SK-N-SH treated with all-trans-retinoic acid at 6 μM for 48 hours (cell line): ENCODE measurements around the gene PCDHGA1.
"Not testable (repeated sequence)": the region's sequence is repeated elsewhere in the genome, so short reads cannot be mapped to it uniquely, and the experiment has no call there.

ENCODE experiments used
- ATAC-seq: fragments of 200-7000 bp; cut with Tn5 transposase; 3 replicates; pipeline ENCODE4 v1.9.1; 2020; ENCODE audit warnings: mild to moderate bottlenecking, moderate library complexity
- ARNTL ChIP-seq: fragments of 450-650 bp; formaldehyde crosslinking; IDR thresholded peaks from 2 replicates; pipeline ENCODE4 v1.5.0; 2020; ENCODE audit warnings: low read depth, mild to moderate bottlenecking, moderate library complexity, borderline replicate concordance
- BACH2 ChIP-seq: fragments of 250-450 bp; sonication (Bioruptor Pico); IDR thresholded peaks from 2 replicates; pipeline ENCODE4 v1.9.0; 2021; ENCODE audit warnings: mild to moderate bottlenecking, borderline replicate concordance
- CSDC2 ChIP-seq: fragments of 250-450 bp; sonication (Bioruptor Pico); IDR thresholded peaks from 2 replicates; pipeline ENCODE4 v1.5.0; 2020; ENCODE audit warnings: mild to moderate bottlenecking, moderate library complexity
- ESRRG ChIP-seq: fragments of 250-450 bp; sonication (Bioruptor Pico); IDR thresholded peaks from 2 replicates; pipeline ENCODE4 v1.6.1; 2021; ENCODE audit warnings: mild to moderate bottlenecking
- GLIS3 ChIP-seq: fragments of 250-450 bp; sonication (Bioruptor Pico); IDR thresholded peaks from 2 replicates; pipeline ENCODE4 v1.5.0; 2020; ENCODE audit warnings: mild to moderate bottlenecking, moderate library complexity
- OSR1 ChIP-seq: fragments of 250-450 bp; sonication (Bioruptor Pico); IDR thresholded peaks from 2 replicates; pipeline ENCODE4 v1.8.0; 2022; ENCODE audit warnings: moderate library complexity, mild to moderate bottlenecking, inconsistent platforms
- PPARA ChIP-seq: fragments of 250-450 bp; sonication (Bioruptor Pico); IDR thresholded peaks from 2 replicates; pipeline ENCODE4 v1.5.0; 2020; ENCODE audit warnings: mild to moderate bottlenecking, borderline replicate concordance
- SNAI2 ChIP-seq: fragments of 250-450 bp; sonication (Bioruptor Pico); IDR thresholded peaks from 2 replicates; pipeline ENCODE4 v1.5.0; 2020; ENCODE audit warnings: mild to moderate bottlenecking, moderate library complexity
- TCF4 ChIP-seq: fragments of 250-450 bp; sonication (Bioruptor Pico); IDR thresholded peaks from 2 replicates; pipeline ENCODE4 v1.8.0; 2021; ENCODE audit warnings: mild to moderate bottlenecking, moderate library complexity, borderline replicate concordance
- ZFP3 ChIP-seq: fragments of 250-450 bp; sonication (Bioruptor Pico); IDR thresholded peaks from 2 replicates; pipeline ENCODE4 v1.5.0; 2020; ENCODE audit warnings: mild to moderate bottlenecking, moderate library complexity
- ZFP30 ChIP-seq: fragments of 450-650 bp; formaldehyde crosslinking; IDR thresholded peaks from 2 replicates; pipeline ENCODE4 v1.5.0; 2022; ENCODE audit warnings: mild to moderate bottlenecking, moderate library complexity
- ZNF565 ChIP-seq: fragments of 450-650 bp; formaldehyde crosslinking; conservative IDR thresholded peaks from 2 replicates; pipeline ENCODE4 v1.5.0; 2020; ENCODE audit warnings: low read depth, mild to moderate bottlenecking, moderate library complexity
- ZNF70 ChIP-seq: fragments of 450-650 bp; formaldehyde crosslinking; IDR thresholded peaks from 2 replicates; pipeline ENCODE4 v1.5.0; 2020; ENCODE audit warnings: mild to moderate bottlenecking, moderate library complexity
- ZNF8 ChIP-seq: fragments of 450-650 bp; formaldehyde crosslinking; IDR thresholded peaks from 2 replicates; pipeline ENCODE4 v1.5.0; 2020; ENCODE audit warnings: mild to moderate bottlenecking, moderate library complexity
- TF ChIP-seq, protein P1 (sequence below): fragments of 250-450 bp; sonication (Bioruptor Pico); IDR thresholded peaks from 2 replicates; pipeline ENCODE4 v1.8.0; 2020; ENCODE audit warnings: mild to moderate bottlenecking, moderate library complexity, borderline replicate concordance
- TF ChIP-seq, protein P2 (sequence below): fragments of 250-450 bp; sonication (Bioruptor Pico); IDR thresholded peaks from 2 replicates; pipeline ENCODE4 v1.5.1; 2021; ENCODE audit warnings: mild to moderate bottlenecking, moderate library complexity
- TF ChIP-seq, protein P3 (sequence below): fragments of 250-450 bp; sonication (Bioruptor Pico); IDR thresholded peaks from 2 replicates; pipeline ENCODE4 v1.8.0; 2021; ENCODE audit warnings: low read depth, mild to moderate bottlenecking, moderate library complexity, borderline replicate concordance
- TF ChIP-seq, protein P4 (sequence below): fragments of 250-450 bp; sonication (Bioruptor Pico); IDR thresholded peaks from 2 replicates; pipeline ENCODE4 v1.5.1; 2020; ENCODE audit warnings: low read depth, mild to moderate bottlenecking, moderate library complexity

Gene PCDHGA1

DNA sequence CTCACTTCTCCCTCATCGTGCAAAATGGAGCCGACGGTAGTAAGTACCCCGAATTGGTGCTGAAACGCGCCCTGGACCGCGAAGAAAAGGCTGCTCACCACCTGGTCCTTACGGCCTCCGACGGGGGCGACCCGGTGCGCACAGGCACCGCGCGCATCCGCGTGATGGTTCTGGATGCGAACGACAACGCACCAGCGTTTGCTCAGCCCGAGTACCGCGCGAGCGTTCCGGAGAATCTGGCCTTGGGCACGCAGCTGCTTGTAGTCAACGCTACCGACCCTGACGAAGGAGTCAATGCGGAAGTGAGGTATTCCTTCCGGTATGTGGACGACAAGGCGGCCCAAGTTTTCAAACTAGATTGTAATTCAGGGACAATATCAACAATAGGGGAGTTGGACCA is 101.0 kb downstream of the PCDHGA1 start (continued):
- TF ChIP-seq, protein P1, sequence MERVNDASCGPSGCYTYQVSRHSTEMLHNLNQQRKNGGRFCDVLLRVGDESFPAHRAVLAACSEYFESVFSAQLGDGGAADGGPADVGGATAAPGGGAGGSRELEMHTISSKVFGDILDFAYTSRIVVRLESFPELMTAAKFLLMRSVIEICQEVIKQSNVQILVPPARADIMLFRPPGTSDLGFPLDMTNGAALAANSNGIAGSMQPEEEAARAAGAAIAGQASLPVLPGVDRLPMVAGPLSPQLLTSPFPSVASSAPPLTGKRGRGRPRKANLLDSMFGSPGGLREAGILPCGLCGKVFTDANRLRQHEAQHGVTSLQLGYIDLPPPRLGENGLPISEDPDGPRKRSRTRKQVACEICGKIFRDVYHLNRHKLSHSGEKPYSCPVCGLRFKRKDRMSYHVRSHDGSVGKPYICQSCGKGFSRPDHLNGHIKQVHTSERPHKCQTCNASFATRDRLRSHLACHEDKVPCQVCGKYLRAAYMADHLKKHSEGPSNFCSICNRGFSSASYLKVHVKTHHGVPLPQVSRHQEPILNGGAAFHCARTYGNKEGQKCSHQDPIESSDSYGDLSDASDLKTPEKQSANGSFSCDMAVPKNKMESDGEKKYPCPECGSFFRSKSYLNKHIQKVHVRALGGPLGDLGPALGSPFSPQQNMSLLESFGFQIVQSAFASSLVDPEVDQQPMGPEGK, result no peak
- no peak for TF ChIP-seq BACH2 (CRISPR knock-in tag)
- no peak for TF ChIP-seq ESRRG (CRISPR knock-in tag)

DNA sequence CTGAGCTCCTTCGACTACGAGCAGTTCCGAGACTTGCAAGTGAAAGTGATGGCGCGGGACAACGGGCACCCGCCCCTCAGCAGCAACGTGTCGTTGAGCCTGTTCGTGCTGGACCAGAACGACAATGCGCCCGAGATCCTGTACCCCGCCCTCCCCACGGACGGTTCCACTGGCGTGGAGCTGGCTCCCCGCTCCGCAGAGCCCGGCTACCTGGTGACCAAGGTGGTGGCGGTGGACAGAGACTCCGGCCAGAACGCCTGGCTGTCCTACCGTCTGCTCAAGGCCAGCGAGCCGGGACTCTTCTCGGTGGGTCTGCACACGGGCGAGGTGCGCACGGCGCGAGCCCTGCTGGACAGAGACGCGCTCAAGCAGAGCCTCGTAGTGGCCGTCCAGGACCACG is 102.0 kb downstream of the PCDHGA1 start:
- ATAC-seq, result not testable (repeated sequence)

DNA sequence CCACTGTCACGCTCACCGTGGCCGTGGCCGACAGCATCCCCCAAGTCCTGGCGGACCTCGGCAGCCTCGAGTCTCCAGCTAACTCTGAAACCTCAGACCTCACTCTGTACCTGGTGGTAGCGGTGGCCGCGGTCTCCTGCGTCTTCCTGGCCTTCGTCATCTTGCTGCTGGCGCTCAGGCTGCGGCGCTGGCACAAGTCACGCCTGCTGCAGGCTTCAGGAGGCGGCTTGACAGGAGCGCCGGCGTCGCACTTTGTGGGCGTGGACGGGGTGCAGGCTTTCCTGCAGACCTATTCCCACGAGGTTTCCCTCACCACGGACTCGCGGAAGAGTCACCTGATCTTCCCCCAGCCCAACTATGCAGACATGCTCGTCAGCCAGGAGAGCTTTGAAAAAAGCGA is 102.4 kb downstream of the PCDHGA1 start:
- not testable (repeated sequence) for ATAC-seq

DNA sequence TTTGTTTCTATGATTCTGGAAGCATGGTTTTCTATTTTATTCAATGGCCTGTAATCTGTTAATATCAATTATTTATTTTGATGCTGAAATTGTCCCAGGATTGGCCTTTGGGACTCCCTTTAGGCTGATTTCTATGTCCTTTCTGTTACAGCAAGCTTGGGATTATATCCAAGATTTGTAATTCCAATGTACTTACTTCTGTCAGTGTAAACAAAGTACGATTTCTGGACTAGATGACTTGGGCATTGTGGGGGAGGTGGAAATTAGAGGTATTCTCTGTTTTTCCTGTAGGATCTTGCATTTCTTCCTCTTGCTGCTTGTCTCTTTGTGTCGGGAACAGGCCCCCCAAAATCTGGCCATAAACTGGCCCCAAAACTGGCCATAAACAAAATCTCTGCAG is 103.7 kb downstream of the PCDHGA1 start:
- no peak for TF ChIP-seq BACH2 (CRISPR knock-in tag)
- TF ChIP-seq ZNF8 (CRISPR knock-in tag), result no peak
- TF ChIP-seq, protein P2, sequence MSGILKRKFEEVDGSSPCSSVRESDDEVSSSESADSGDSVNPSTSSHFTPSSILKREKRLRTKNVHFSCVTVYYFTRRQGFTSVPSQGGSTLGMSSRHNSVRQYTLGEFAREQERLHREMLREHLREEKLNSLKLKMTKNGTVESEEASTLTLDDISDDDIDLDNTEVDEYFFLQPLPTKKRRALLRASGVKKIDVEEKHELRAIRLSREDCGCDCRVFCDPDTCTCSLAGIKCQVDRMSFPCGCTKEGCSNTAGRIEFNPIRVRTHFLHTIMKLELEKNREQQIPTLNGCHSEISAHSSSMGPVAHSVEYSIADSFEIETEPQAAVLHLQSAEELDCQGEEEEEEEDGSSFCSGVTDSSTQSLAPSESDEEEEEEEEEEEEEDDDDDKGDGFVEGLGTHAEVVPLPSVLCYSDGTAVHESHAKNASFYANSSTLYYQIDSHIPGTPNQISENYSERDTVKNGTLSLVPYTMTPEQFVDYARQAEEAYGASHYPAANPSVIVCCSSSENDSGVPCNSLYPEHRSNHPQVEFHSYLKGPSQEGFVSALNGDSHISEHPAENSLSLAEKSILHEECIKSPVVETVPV (CRISPR knock-in tag), result no peak
- no peak for ATAC-seq

DNA sequence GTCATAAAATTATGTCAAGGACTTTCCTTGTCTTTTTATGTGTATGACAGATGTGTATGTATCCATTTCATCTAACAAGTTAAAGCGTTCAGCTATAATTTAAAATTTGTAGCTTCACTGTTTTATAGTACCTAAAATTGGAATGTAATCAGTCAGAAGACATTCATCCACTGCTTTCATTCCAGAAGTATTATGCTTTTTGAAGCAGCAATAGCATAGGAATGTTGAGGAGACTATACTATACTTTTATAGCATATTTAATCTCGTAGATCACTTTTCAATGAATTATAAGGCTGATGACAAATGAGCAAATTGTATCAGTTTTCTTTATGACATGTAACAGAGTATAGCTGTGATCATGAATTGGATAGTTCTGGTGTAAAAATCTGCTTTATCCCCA is 106.9 kb downstream of the PCDHGA1 start:
- no peak; the same call in 2 of the 3 replicates for ATAC-seq
- no peak for TF ChIP-seq ARNTL (CRISPR knock-in tag)
- no peak for TF ChIP-seq PPARA
- no peak for TF ChIP-seq SNAI2 (CRISPR knock-in tag)
- no peak for TF ChIP-seq OSR1 (CRISPR knock-in tag)

DNA sequence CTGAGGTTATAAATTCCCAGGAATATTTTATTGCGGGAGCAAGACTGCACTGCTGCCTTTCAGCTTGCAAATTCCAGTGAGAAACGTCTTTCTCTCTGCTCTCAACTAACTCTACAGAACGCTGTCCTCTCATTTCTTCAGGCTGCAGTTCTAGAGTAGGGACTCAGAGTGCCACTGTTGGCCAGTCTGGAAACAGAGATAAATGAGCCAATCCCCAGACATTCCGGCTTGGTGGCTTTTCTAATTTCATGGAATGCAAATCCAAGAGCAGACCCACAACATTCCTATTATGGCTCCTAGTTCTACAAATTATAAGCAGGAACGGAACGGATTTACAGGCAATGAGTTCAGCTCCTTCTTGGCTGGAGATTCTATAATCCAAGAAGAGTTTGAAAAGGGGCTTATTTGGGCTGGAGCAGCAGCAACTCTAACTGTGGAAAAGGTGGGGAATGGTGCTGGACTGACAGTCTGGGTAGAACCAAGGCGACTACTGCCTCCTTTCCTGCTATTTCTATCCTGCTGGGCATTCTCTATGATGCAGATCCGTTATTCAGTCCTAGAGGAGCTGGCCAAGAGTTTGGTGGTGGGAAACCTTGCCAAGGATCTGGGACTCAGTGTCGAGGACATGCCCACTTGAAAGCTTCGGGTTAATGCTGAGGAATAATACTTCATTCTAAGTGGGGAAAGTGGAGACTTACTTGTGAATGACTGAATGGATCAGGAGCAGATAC is 109.3 kb downstream of the PCDHGA1 start:
- no peak for TF ChIP-seq ZNF8 (CRISPR knock-in tag)
- no peak for TF ChIP-seq ZFP30 (CRISPR knock-in tag)
- TF ChIP-seq OSR1 (CRISPR knock-in tag), result no peak
- no peak for TF ChIP-seq ZNF565 (CRISPR knock-in tag)
- TF ChIP-seq ESRRG (CRISPR knock-in tag), result no peak
- TF ChIP-seq, protein P1, result no peak
- TF ChIP-seq GLIS3 (CRISPR knock-in tag), result no peak
- ATAC-seq, result no peak

DNA sequence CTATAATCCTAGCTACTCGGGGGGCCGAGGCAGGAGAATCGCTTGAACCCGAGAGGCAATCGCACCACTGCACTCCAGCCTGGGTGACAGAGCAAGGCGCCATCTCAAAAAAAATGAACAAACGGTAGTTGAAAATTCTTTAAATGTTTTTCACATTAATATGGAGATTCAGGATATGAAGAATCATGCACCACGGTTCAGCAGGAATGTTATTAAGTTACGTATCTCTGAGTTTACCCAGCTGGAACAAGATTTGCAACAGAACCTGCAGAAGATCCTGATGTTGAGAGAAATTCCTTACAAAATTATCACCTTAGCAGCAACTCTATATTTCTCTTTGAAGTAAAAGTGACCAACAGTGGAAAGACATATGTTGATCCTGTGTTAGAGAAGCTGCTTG is 110.0 kb downstream of the PCDHGA1 start:
- no peak for ATAC-seq
- TF ChIP-seq CSDC2 (no peak), SNAI2 (CRISPR knock-in tag) (no peak), ZNF70 (CRISPR knock-in tag) (no peak), GLIS3 (CRISPR knock-in tag) (no peak), BACH2 (CRISPR knock-in tag) (no peak), ZNF565 (CRISPR knock-in tag) (no peak), OSR1 (CRISPR knock-in tag) (no peak), ZNF8 (CRISPR knock-in tag) (no peak), TCF4 (no peak), ZFP3 (no peak)
- TF ChIP-seq, protein P2 (CRISPR knock-in tag), result no peak
- TF ChIP-seq, protein P1, result no peak
- TF ChIP-seq, protein P3, sequence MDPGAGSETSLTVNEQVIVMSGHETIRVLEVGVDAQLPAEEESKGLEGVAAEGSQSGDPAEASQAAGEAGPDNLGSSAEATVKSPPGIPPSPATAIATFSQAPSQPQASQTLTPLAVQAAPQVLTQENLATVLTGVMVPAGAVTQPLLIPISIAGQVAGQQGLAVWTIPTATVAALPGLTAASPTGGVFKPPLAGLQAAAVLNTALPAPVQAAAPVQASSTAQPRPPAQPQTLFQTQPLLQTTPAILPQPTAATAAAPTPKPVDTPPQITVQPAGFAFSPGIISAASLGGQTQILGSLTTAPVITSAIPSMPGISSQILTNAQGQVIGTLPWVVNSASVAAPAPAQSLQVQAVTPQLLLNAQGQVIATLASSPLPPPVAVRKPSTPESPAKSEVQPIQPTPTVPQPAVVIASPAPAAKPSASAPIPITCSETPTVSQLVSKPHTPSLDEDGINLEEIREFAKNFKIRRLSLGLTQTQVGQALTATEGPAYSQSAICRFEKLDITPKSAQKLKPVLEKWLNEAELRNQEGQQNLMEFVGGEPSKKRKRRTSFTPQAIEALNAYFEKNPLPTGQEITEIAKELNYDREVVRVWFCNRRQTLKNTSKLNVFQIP (CRISPR knock-in tag), result no peak
- TF ChIP-seq, protein P4, sequence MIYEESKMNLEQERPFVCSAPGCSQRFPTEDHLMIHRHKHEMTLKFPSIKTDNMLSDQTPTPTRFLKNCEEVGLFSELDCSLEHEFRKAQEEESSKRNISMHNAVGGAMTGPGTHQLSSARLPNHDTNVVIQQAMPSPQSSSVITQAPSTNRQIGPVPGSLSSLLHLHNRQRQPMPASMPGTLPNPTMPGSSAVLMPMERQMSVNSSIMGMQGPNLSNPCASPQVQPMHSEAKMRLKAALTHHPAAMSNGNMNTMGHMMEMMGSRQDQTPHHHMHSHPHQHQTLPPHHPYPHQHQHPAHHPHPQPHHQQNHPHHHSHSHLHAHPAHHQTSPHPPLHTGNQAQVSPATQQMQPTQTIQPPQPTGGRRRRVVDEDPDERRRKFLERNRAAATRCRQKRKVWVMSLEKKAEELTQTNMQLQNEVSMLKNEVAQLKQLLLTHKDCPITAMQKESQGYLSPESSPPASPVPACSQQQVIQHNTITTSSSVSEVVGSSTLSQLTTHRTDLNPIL (CRISPR knock-in tag), result no peak
